ENCODE results near the gene WFDC1.

Gene WFDC1

DNA sequence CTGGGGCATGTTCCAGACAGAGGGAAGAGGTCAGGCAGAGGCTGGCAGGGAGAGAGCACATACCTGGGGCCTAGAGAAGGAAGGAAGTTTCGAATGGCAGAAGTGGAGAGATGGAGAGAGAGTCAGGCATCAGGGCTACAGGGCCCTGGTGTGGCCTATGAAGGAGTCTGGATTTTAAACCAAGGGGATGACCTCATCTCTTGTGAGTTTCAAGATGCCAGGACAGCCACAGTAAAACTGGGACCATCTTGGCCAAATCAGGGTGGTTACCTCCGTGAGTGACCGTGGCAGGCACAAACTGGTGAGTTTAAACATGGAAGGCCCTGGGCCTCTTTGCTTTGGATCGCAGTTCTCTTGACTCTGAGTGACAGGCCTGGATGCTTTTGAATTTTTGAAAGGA is 66.1 kb downstream of the WFDC1 start:
- POLR2A ChIA-PET = no interaction called here
- CTCF ChIA-PET = no interaction called here
- H3K4me3 ChIP-seq (ENCODE audit: low read depth, low read length) = no peak overlapping the region
- DNase-seq (ENCODE audit: low read depth, low spot score) = no peak
- TF ChIP-seq, protein P1, sequence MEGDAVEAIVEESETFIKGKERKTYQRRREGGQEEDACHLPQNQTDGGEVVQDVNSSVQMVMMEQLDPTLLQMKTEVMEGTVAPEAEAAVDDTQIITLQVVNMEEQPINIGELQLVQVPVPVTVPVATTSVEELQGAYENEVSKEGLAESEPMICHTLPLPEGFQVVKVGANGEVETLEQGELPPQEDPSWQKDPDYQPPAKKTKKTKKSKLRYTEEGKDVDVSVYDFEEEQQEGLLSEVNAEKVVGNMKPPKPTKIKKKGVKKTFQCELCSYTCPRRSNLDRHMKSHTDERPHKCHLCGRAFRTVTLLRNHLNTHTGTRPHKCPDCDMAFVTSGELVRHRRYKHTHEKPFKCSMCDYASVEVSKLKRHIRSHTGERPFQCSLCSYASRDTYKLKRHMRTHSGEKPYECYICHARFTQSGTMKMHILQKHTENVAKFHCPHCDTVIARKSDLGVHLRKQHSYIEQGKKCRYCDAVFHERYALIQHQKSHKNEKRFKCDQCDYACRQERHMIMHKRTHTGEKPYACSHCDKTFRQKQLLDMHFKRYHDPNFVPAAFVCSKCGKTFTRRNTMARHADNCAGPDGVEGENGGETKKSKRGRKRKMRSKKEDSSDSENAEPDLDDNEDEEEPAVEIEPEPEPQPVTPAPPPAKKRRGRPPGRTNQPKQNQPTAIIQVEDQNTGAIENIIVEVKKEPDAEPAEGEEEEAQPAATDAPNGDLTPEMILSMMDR (IDR thresholded peaks at IDR 0.05; ENCODE audit: insufficient read depth, low read length, missing control alignments) = no peak

DNA sequence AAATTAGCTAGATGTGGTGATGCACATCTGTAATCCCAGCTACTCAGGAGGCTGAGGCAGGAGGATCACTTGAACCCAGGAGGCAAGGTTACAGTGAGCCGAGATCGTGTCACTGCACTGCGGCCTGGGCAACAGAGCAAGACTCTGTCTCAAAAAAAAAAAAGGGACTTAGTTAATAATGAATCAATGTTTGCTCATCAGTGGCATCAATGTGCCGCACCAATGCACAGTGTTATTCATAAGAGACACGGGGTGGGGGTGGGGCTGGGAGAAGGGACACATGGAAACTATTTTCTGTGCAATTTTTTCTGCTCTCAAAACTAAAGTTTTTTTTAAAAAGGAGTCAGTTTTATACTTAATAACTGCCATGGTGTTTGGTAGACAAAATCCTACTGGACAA is 66.9 kb downstream of the WFDC1 start:
- TF ChIP-seq, protein P1 (IDR thresholded peaks at IDR 0.05; ENCODE audit: insufficient read depth, low read length, missing control alignments) = no peak
- CTCF ChIA-PET = no interaction called here
- H3K4me3 ChIP-seq (ENCODE audit: low read depth, low read length) = no peak overlapping the region
- DNase-seq (ENCODE audit: low read depth, low spot score) = no peak
- POLR2A ChIA-PET = no interaction called here

DNA sequence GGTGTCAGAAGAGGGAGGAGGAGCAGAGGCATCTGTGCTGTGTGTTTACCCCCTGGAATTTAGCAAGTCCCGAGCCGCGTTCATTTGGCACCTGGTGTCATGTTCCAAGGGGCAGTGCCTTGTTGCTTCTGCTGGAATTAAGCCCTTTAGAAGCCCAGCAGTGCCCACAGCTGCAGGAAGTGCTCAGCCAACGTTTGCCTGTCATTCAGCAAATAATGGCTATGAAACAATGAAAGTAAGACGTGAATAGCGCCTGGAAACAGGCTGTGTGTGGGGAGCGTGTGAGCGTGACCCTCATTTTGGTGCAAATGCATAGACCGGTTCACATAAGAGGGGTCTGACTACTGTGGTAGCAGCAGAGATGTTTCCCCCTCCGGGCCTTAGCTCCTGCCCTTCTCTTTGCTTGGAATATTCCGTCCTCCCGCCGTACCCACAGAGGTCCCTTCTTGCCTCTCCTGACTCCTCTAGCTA is 67.8 kb downstream of the WFDC1 start:
- H3K4me3 ChIP-seq (ENCODE audit: low read depth, low read length) = no peak overlapping the region
- no peak for DNase-seq (ENCODE audit: low read depth, low spot score)
- POLR2A ChIA-PET = no interaction called here
- TF ChIP-seq, protein P1 (IDR thresholded peaks at IDR 0.05; ENCODE audit: insufficient read depth, low read length, missing control alignments) = no peak
- CTCF ChIA-PET = no interaction called here

DNA sequence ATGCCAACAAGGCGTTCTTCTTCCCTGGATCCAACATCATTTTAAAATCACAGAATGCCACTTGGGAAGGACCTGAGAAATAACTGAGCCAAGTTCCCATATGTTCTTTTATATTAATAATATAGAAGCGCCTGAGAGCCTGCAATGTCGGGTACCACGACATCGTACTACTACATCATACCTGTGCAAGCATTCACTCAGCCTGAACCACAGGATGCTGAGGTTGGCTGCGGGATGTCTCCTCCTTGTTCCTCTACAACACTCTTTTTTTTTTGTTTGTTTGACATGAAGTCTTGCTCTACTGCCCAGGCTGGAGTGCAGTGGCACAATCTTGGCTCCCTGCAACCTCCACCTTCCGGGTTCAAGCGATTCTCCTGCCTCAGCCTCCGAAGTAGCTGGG is 71.5 kb downstream of the WFDC1 start:
- no peak for DNase-seq (ENCODE audit: low read depth, low spot score)
- H3K4me3 ChIP-seq (ENCODE audit: low read depth, low read length) = no peak overlapping the region
- POLR2A ChIA-PET = no interaction called here
- TF ChIP-seq, protein P1 (IDR thresholded peaks at IDR 0.05; ENCODE audit: insufficient read depth, low read length, missing control alignments) = no peak
- CTCF ChIA-PET = no interaction called here

DNA sequence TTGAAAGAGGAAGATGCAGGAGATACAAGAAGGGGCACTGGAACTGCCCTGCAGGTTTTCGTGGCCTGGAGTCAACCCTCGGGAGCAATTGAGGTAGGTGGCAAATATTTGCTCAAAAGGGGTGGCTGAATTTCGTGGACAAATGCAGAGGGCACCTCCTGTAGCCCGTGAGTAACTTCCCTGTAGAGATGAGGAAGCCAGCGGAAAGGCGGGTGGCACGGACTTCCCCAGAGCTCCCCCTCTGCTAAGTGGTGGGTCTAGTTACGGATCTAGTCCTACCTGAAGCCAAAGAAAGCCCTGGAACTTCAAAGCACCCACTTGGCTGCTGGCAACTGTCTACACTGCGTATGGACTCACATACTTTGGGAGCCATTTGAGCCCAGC is 72.6 kb downstream of the WFDC1 start:
- no peak overlapping the region for H3K4me3 ChIP-seq (ENCODE audit: low read depth, low read length)
- ChIA-PET CTCF (no interaction called here), POLR2A (no interaction called here)
- TF ChIP-seq, protein P1 (IDR thresholded peaks at IDR 0.05; ENCODE audit: insufficient read depth, low read length, missing control alignments) = no peak
- no peak for DNase-seq (ENCODE audit: low read depth, low spot score)

DNA sequence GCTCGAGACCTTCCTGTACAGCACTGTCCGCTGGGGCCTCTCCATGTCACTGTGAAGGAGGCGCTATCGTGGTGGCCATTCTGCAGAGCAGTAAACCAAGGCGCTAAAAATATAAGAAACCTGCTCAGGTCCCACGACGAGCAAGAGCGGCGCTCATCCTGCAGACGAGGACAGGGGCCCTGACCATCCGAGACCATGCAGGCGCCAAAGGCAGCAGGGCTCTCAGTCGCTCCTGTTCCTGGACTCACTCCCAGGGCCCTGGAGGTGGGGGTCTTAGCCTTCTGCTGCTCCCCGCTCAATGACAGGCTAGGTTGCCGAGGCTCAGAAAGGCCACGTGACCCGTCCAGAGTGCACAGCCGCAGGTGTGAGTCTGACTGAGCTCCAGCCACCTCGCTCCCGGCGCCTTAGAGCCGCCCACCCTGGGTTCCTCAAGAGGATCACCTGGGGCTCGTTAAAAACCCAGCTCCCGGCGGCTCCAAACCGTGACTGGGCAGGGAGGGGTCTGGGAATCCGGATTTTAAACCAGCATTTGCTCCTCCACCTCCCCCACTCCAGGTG is 73.2 kb downstream of the WFDC1 start:
- no peak for DNase-seq (ENCODE audit: low read depth, low spot score)
- CTCF ChIA-PET = no interaction called here
- POLR2A ChIA-PET = no interaction called here
- TF ChIP-seq, protein P1 (IDR thresholded peaks at IDR 0.05; ENCODE audit: insufficient read depth, low read length, missing control alignments) = no peak
- no peak overlapping the region for H3K4me3 ChIP-seq (ENCODE audit: low read depth, low read length)
